ENCODE data around the gene DEPDC5.
A peak's percentile ranks its signal among the peaks of the same experiment; 100 is the strongest.
"Not testable (repeated sequence)": the region's sequence is repeated elsewhere in the genome, so short reads cannot be mapped to it uniquely, and the experiment has no call there.

The DEPDC5 gene

DNA sequence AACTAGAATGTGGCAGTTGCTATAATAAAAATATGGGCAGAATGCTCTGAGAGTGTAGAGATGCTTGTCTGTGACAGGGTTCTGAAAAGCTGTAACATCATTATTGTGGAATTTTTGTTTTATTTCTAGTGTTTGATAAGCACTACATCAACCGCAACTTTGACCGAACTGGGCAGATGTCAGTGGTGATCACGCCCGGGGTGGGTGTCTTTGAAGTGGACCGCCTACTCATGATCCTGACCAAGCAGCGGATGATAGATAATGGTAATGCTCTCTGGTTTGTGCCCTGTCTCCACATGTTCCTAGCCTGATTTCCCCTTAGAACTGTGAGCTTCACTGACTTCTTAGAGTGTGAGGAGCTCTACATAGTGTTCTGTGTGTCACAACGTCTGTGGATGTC lies 48.8 kb downstream of the DEPDC5 start:
- no peak overlapping the region for H3K27ac ChIP-seq
- TF ChIP-seq ZFX (IDR thresholded peaks at IDR 0.05): no peak
- no peak for TF ChIP-seq CTCF (conservative IDR thresholded peaks at IDR 0.05)

DNA sequence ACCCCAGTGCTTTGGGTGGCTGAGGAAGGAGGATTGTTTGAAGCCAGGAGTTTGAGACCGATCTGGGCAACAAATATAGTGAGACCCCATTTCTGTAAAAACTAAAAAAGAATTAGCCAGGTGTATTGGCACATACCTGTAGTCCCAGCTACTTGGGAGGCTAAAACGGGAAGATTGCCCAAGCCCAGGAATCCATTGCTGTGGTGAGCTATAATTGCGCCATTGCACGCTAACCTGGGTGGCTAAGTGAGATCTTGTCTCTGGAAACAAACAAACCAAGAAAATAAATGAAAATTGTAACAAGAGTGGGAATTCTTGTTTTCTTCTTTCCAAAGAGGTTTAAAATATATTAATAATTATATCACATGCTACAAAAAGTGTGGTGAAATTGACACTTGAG lies 52.9 kb downstream of the DEPDC5 start:
- TF ChIP-seq CTCF (conservative IDR thresholded peaks at IDR 0.05): no peak
- no peak for TF ChIP-seq ZFX (IDR thresholded peaks at IDR 0.05)

GRCh38 chr22:31812977-31813605 lies 59.3 kb downstream of the DEPDC5 start:
- TF ChIP-seq CTCF (conservative IDR thresholded peaks at IDR 0.05): no peak
- TF ChIP-seq ZFX (IDR thresholded peaks at IDR 0.05): no peak
- H3K27ac ChIP-seq: peak overlapping the region; percentile 20

More for the DNA sequence above, 52.9 kb downstream of the DEPDC5 start:
- H3K27ac ChIP-seq: no peak overlapping the region

- peak overlapping the region; percentile 44; the same call in 1 of the 2 replicates for H3K27ac ChIP-seq
Observed at GRCh38 chr22:31813898-31814297, 60.1 kb downstream of the DEPDC5 start.

GRCh38 chr22:31814942-31815341 lies 61.1 kb downstream of the DEPDC5 start:
- no peak overlapping the region for H3K27ac ChIP-seq
- TF ChIP-seq CTCF (conservative IDR thresholded peaks at IDR 0.05) (no peak), ZFX (IDR thresholded peaks at IDR 0.05) (no peak)

GRCh38 chr22:31815383-31815814 lies 61.6 kb downstream of the DEPDC5 start:
- H3K27ac ChIP-seq: not testable (repeated sequence)

DNA sequence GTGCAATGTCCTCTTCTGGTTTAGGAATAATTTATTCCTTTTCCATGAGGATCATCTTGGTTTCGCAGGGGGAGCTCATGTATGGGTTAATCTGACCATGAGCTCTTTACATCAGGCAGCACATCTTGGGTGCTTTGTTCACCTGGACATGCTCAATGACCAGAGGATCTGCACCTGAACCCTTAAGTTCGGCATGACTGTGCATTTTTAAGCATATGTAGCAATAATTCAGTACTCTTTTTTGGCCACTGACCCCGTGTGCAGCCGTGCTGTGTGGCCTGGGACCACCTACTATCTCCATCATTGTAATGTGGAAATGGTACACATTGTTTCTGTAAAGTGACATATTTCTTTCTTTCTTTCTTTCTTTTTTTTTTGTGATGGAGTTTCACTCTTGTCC lies 62.9 kb downstream of the DEPDC5 start:
- no peak for TF ChIP-seq ZFX (IDR thresholded peaks at IDR 0.05)
- TF ChIP-seq CTCF (conservative IDR thresholded peaks at IDR 0.05): no peak

DNA sequence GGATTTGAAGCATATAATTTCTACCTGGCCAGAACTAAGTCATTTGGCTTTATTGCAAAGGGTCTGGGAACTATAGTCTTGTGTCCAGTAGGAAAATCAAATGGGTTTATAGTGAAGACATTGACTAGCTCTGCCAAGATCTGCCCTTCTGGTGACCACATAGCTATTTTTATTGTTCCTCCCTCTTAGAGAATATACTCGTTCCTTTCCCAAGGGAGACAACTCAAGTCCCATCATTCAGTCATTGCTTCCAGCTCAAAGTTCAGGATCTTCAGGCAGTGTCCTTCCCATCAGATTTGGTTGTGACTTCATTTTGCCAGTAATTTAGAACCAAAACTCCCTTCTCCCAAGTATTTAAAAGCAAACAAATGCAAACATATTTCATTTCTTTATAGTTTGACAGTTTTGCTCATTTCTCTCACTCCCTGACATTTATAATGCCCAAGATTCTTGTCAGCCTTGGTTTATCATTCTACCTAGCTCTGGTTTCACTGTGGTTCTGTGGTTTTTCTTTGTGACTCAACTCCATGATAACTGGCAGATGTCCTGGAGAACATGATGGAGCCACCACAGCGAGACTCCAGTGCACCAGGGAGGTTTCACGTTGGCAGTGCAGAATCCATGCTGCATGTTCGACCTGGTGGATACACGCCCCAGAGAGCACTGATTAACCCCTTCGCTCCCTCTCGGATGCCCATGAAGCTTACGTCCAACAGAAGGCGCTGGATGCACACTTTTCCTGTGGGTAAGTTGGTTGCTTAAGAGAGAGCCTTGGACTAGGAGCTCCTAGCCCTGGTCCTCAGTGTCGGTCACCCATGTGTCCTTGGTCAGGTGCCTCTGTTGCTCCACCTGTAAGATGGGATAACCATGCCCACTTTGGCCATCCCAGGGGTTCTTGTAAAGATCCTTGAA lies 64.9 kb downstream of the DEPDC5 start:
- TF ChIP-seq ZFX (IDR thresholded peaks at IDR 0.05): no peak
- no peak for TF ChIP-seq CTCF (conservative IDR thresholded peaks at IDR 0.05)
- no peak overlapping the region for H3K27ac ChIP-seq

More for the DNA sequence above, 62.9 kb downstream of the DEPDC5 start:
- no peak overlapping the region for H3K27ac ChIP-seq

Measured in C4-2B (cell line).